ENCODE measurements around the gene B4GALT7. TPM values are rescaled to one million over a fixed set of nuclear protein-coding genes. Genes with fewer than 3 reads are reported as not detected.

The B4GALT7 gene
- total RNA-seq, 4 donors from 2014 or later: 13.9 to 19.4 (median 17.4) TPM

DNA sequence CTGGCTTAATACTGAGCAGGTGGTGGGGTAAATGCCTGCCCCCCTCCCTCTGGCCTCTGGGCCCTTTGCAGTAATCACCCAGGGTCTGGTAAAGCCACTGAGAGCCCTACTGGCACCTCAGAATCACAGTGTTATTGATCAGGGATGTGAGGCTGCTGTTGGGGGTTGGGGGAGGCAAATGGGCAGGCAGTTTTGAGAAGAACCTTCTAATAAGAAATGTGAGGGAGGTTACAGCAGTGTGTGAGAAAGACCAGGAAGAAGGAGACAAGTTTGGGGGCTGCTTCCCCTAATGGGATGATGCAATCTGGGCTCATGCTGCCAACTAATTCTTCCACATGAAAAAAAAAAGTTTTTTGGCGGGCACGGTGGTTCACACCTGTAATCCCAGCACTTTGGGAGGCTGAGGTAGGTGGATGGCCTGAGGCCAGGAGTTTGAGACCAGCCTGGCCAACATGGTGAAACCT is 3.1 kb upstream of the B4GALT7 start:
- Histone ChIP-seq H3K27me3 (no peaks in the 10 kb centered on the region), H3K27ac (no peak overlapping the region), H3K36me3 (peaks cover 35% of the 10 kb centered on the region), H3K4me3 (no peak overlapping the region), H3K9me3 (no peaks in the 10 kb centered on the region), H3K4me1 (peaks cover 41% of the 10 kb centered on the region)
- WGBS: 78% methylated on average over 2 of the region's 2 CpGs
- no peak for DNase-seq (ENCODE audit: low spot score in 2 of 2)
- TF ChIP-seq POLR2AphosphoS5 (IDR thresholded peaks at IDR 0.05): no peak
- TF ChIP-seq POLR2A (IDR thresholded peaks at IDR 0.05): no peak
- TF ChIP-seq CTCF (IDR thresholded peaks at IDR 0.05): no peak
- no peak for TF ChIP-seq EP300 (IDR thresholded peaks at IDR 0.05)

DNA sequence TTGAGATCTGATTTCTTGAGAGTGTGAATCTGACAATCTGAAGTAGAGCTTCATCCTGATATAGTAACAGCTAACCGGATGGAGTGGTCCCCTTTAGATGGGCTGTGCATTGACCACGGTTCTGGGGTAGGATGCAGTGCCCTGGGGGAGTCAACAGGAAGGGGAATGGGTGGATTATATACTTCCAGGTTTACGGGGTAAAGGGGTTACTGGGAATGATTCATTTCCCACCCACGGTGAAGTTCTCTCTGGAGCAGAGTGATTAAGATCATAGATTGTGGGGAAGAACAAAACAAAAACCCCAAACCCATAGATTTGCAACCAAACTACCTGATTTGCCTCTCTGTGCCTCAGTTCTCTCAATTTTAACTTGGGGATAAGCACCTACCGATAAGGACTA is 1.5 kb upstream of the B4GALT7 start:
- 44% methylated on average over 5 of the region's 5 CpGs for WGBS
- TF ChIP-seq EP300 (IDR thresholded peaks at IDR 0.05): no peak
- no peak for TF ChIP-seq POLR2A (IDR thresholded peaks at IDR 0.05)
- no peak for TF ChIP-seq POLR2AphosphoS5 (IDR thresholded peaks at IDR 0.05)
- no peak for TF ChIP-seq CTCF (IDR thresholded peaks at IDR 0.05)
- Histone ChIP-seq H3K27ac (no peak overlapping the region), H3K4me3 (no peak overlapping the region), H3K36me3 (peaks cover 34% of the 10 kb centered on the region), H3K4me1 (peaks cover 36% of the 10 kb centered on the region), H3K9me3 (no peaks in the 10 kb centered on the region), H3K27me3 (no peaks in the 10 kb centered on the region)
- DNase-seq (ENCODE audit: low spot score in 2 of 2): peak in 1 of 2 donors; percentile 18

DNA sequence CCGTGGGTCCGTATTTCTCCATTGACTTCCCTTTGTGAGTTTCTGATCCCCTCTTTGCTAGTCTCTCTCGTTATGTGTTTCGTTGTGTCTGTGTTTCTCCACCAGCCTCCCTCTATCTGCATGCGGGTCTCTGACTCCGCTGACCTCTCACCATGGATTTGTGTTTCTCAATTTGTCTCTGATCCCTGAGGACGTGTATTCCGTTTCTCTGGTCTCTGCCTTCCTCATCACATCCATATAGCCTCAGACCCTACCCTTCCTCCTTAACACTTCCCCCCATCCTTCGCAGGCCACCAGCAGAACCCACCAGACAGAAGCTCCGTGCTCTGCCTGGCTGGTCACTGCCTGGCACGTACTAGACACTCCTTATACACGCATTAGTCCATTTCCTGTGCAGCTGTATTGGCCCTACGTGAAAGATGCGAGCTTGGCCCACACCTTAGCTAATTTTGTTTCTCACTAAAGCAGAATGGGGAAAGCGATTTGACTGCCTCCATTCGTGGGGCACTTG is 631 bp downstream of the B4GALT7 start:
- no peaks in the 10 kb centered on the region for H3K9me3 ChIP-seq
- no peaks in the 10 kb centered on the region for H3K27me3 ChIP-seq
- H3K36me3 ChIP-seq: peaks cover 23% of the 10 kb centered on the region
- no peak for DNase-seq (ENCODE audit: low spot score in 2 of 2)
- H3K27ac ChIP-seq: peak overlapping the region; percentile 84
- H3K4me3 ChIP-seq: peak overlapping the region; percentile 76
- TF ChIP-seq CTCF (IDR thresholded peaks at IDR 0.05) (no peak), POLR2A (IDR thresholded peaks at IDR 0.05) (no peak), EP300 (IDR thresholded peaks at IDR 0.05) (no peak), POLR2AphosphoS5 (IDR thresholded peaks at IDR 0.05) (no peak)
- 4% methylated on average over 16 of the region's 16 CpGs for WGBS
- H3K4me1 ChIP-seq: peaks cover 31% of the 10 kb centered on the region

DNA sequence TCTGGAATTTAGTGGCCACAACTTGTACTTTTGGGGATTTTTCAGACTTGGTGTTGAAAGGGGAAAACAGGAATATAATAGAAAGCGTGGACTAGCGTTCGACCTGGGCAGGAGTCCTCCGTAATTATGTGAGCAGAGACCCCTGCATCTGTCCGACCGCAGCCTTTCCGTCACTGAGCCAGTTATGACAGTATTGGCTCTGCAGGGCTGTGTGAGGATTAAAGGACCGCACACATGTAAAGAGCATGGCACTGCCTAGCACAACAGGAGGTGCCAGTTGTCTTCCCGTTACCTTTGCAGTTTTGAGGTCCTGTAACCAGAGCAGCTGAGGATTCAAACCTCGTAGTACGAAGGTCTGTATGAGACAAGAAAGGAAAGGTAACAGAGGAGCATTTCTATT is 1.2 kb downstream of the B4GALT7 start:
- TF ChIP-seq POLR2A (IDR thresholded peaks at IDR 0.05) (no peak), POLR2AphosphoS5 (IDR thresholded peaks at IDR 0.05) (no peak), CTCF (IDR thresholded peaks at IDR 0.05) (no peak), EP300 (IDR thresholded peaks at IDR 0.05) (no peak)
- no peaks in the 10 kb centered on the region for H3K27me3 ChIP-seq
- peaks cover 23% of the 10 kb centered on the region for H3K36me3 ChIP-seq
- peaks cover 31% of the 10 kb centered on the region for H3K4me1 ChIP-seq
- DNase-seq (ENCODE audit: low spot score in 2 of 2): no peak
- no peak overlapping the region for H3K27ac ChIP-seq
- 83% methylated on average over 11 of the region's 11 CpGs for WGBS
- peak overlapping the region; percentile 76 for H3K4me3 ChIP-seq
- no peaks in the 10 kb centered on the region for H3K9me3 ChIP-seq

- Histone ChIP-seq H3K36me3 (peaks cover 20% of the 10 kb centered on the region), H3K9me3 (no peaks in the 10 kb centered on the region), H3K4me3 (peak overlapping the region; percentile 76), H3K4me1 (peaks cover 31% of the 10 kb centered on the region), H3K27ac (no peak overlapping the region), H3K27me3 (no peaks in the 10 kb centered on the region)
- WGBS: 82% methylated on average over 13 of the region's 13 CpGs
- TF ChIP-seq POLR2AphosphoS5 (IDR thresholded peaks at IDR 0.05): no peak
- no peak for TF ChIP-seq POLR2A (IDR thresholded peaks at IDR 0.05)
- TF ChIP-seq CTCF (IDR thresholded peaks at IDR 0.05): no peak
- TF ChIP-seq EP300 (IDR thresholded peaks at IDR 0.05): no peak
- DNase-seq (ENCODE audit: low spot score in 2 of 2): no peak
Observed at GRCh38 chr5:177601577-177602457, 1.9 kb downstream of the B4GALT7 start.
